22Rv1 (cell line): ENCODE measurements around the gene TRIM10.

Experiments used
- ZFX ChIP-seq: fragments of 450-650 bp; IDR thresholded peaks from 2 replicates; pipeline ENCODE4 v1.6.1; 2017; ENCODE audit warnings: antibody characterized with exemption, borderline replicate concordance
- TF ChIP-seq, protein P1 (sequence below): fragments of 450-650 bp; IDR thresholded peaks from 2 replicates; pipeline ENCODE4 v1.5.1; 2017; ENCODE audit warnings: mild to moderate bottlenecking

DNA sequence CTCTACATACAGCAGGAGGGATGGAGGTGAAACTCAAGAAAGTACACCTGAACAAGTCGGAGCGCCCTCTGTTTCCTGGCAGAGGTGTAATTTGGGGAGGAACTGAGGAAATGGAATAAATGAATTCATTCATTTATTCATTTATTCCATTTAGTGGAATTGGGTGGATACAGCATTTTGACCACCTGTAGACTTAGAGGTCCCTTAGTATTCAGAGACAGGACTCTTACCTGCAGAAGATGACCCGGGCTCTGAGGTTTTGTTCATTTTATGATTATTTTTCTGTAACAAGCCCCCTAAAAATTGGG, 57.2 kb downstream of the TRIM10 start:
- TF ChIP-seq, protein P1, sequence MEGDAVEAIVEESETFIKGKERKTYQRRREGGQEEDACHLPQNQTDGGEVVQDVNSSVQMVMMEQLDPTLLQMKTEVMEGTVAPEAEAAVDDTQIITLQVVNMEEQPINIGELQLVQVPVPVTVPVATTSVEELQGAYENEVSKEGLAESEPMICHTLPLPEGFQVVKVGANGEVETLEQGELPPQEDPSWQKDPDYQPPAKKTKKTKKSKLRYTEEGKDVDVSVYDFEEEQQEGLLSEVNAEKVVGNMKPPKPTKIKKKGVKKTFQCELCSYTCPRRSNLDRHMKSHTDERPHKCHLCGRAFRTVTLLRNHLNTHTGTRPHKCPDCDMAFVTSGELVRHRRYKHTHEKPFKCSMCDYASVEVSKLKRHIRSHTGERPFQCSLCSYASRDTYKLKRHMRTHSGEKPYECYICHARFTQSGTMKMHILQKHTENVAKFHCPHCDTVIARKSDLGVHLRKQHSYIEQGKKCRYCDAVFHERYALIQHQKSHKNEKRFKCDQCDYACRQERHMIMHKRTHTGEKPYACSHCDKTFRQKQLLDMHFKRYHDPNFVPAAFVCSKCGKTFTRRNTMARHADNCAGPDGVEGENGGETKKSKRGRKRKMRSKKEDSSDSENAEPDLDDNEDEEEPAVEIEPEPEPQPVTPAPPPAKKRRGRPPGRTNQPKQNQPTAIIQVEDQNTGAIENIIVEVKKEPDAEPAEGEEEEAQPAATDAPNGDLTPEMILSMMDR = no peak
- TF ChIP-seq ZFX = no peak
